ENCODE results near the gene TCEA2.

TCEA2 gene

GRCh38 chr20:64093013-64093503 is 30.1 kb downstream of the TCEA2 start:
- DNase-seq (ENCODE audit: low read depth) = no peak

GRCh38 chr20:64095455-64095854 is 32.5 kb downstream of the TCEA2 start:
- DNase-seq (ENCODE audit: low read depth) = no peak

GRCh38 chr20:64095927-64096326 is 32.9 kb downstream of the TCEA2 start:
- DNase-seq (ENCODE audit: low read depth) = no peak

GRCh38 chr20:64096535-64096934 is 33.5 kb downstream of the TCEA2 start:
- DNase-seq (ENCODE audit: low read depth) = no peak

- no peak for DNase-seq (ENCODE audit: low read depth)
These were observed 35.5 kb downstream of the TCEA2 start for GRCh38 chr20:64098471-64099013.

GRCh38 chr20:64099086-64099786 is 36.2 kb downstream of the TCEA2 start:
- DNase-seq (ENCODE audit: low read depth) = no peak

- DNase-seq (ENCODE audit: low read depth) = no peak
These were observed 37.0 kb downstream of the TCEA2 start for GRCh38 chr20:64099880-64100565.

- no peak for DNase-seq (ENCODE audit: low read depth)
These were observed 37.5 kb downstream of the TCEA2 start for GRCh38 chr20:64100566-64100888.

GRCh38 chr20:64100946-64101688 is 38.1 kb downstream of the TCEA2 start:
- DNase-seq (ENCODE audit: low read depth) = no peak

- no peak for DNase-seq (ENCODE audit: low read depth)
These were observed 39.0 kb downstream of the TCEA2 start for GRCh38 chr20:64101731-64102621.

GRCh38 chr20:64102647-64103354 is 39.8 kb downstream of the TCEA2 start:
- no peak for DNase-seq (ENCODE audit: low read depth)

- no peak for DNase-seq (ENCODE audit: low read depth)
These were observed 41.1 kb downstream of the TCEA2 start for GRCh38 chr20:64103871-64104666.

- DNase-seq (ENCODE audit: low read depth) = no peak
These were observed 41.9 kb downstream of the TCEA2 start for GRCh38 chr20:64104667-64105451.

- DNase-seq (ENCODE audit: low read depth) = no peak
These were observed 42.9 kb downstream of the TCEA2 start for GRCh38 chr20:64105846-64106434.

- DNase-seq (ENCODE audit: low read depth) = no peak
These were observed 43.5 kb downstream of the TCEA2 start for GRCh38 chr20:64106435-64106961.

- no peak for DNase-seq (ENCODE audit: low read depth)
These were observed 44.2 kb downstream of the TCEA2 start, which contains the start of gene NPBWR2 for GRCh38 chr20:64106981-64107735. TSS of gene NPBWR2 (minus strand) at chr20:64107565. CDS start at chr20:64106831, 734 bp downstream.

GRCh38 chr20:64107736-64108457 is 44.9 kb downstream of the TCEA2 start:
- no peak for DNase-seq (ENCODE audit: low read depth)
